DND-41 (cell line): ENCODE data around the gene GRM5.

ENCODE experiments used
- ATAC-seq: fragments of 200-7000 bp; cut with Tn5 transposase; 3 replicates; pipeline ENCODE4 v1.9.1; 2021; ENCODE audit warnings: low read depth; ENCODE audit not compliant: insufficient read depth
- DNase-seq: peaks from one replicate; pipeline ENCODE4 v3.0.0-alpha.2; 2020
- H2AFZ ChIP-seq: 2 replicates; pipeline ENCODE4 v1.6.0; 2012; ENCODE audit warnings: low read depth, low read length
- H3K27ac ChIP-seq: 2 replicates; pipeline ENCODE4 v1.5.1; 2012; ENCODE audit warnings: low read length, inconsistent platforms
- H3K27me3 ChIP-seq: fragments of 200-600 bp; sonication (generic); 2 replicates; pipeline ENCODE4 v1.6.0; 2012; ENCODE audit warnings: low read length, mild to moderate bottlenecking, inconsistent platforms; ENCODE audit not compliant: insufficient read depth, poor library complexity
- H3K36me3 ChIP-seq: 2 replicates; pipeline ENCODE4 v1.5.1; 2012; ENCODE audit warnings: low read length, inconsistent platforms; ENCODE audit not compliant: insufficient read depth
- H3K4me1 ChIP-seq: 2 replicates; pipeline ENCODE4 v1.5.1; 2012; ENCODE audit warnings: mild to moderate bottlenecking, low read length; ENCODE audit not compliant: insufficient read depth
- H3K4me2 ChIP-seq: 2 replicates; pipeline ENCODE4 v1.6.0; 2012; ENCODE audit warnings: mild to moderate bottlenecking, moderate library complexity, low read length, inconsistent platforms; ENCODE audit not compliant: insufficient read depth
- H3K4me3 ChIP-seq, 2 experiments: fragments of 200-600 bp in 1 of 2; shearing (Covaris generic) in 1 of 2; 2 replicates each; pipeline ENCODE4 v1.5.1; 2012 to 2016; ENCODE audit warnings: inconsistent platforms in 2 of 2, low read length in 2 of 2, mild to moderate bottlenecking in 2 of 2, low read depth in 1 of 2, moderate library complexity in 1 of 2
- H3K79me2 ChIP-seq: 2 replicates; pipeline ENCODE4 v1.6.0; 2012; ENCODE audit warnings: low read length, inconsistent platforms; ENCODE audit not compliant: insufficient read depth
- H3K9ac ChIP-seq: 2 replicates; pipeline ENCODE4 v1.6.0; 2012; ENCODE audit warnings: low read depth, mild to moderate bottlenecking, inconsistent platforms, low read length, moderate library complexity
- H3K9me3 ChIP-seq: 2 replicates; pipeline ENCODE4 v1.5.1; 2012; ENCODE audit warnings: low read length, moderate library complexity, mild to moderate bottlenecking, inconsistent platforms; ENCODE audit not compliant: insufficient read depth, severe bottlenecking
- H4K20me1 ChIP-seq: 2 replicates; pipeline ENCODE4 v1.6.0; 2012; ENCODE audit warnings: low read length; ENCODE audit not compliant: insufficient read depth
- EZH2 ChIP-seq: IDR thresholded peaks from 3 replicates; pipeline ENCODE4 v1.6.1; 2012; ENCODE audit warnings: borderline replicate concordance, low read depth, mild to moderate bottlenecking, moderate library complexity, low read length, inconsistent platforms; ENCODE audit not compliant: severe bottlenecking
- TF ChIP-seq, protein P1 (sequence below): IDR thresholded peaks from 2 replicates; pipeline ENCODE4 v1.5.1; 2012; ENCODE audit warnings: borderline replicate concordance, low read length, moderate library complexity, mild to moderate bottlenecking; ENCODE audit not compliant: poor library complexity, severe bottlenecking; ENCODE audit errors: extremely low read depth

The GRM5 gene

GRCh38 chr11:88555018-88555828 is 510.6 kb downstream of the GRM5 start:
- Histone ChIP-seq H2AFZ (no peak overlapping the region), H3K4me1 (no peaks in the 10 kb centered on the region), H3K9ac (no peak overlapping the region), H3K79me2 (no peaks in the 10 kb centered on the region), H4K20me1 (no peaks in the 10 kb centered on the region), H3K36me3 (no peaks in the 10 kb centered on the region), H3K27ac (no peak overlapping the region), H3K4me3 (no peak overlapping the region), H3K27me3 (no peaks in the 10 kb centered on the region), H3K9me3 (no peaks in the 10 kb centered on the region), H3K4me2 (no peak overlapping the region)
- TF ChIP-seq, protein P1, sequence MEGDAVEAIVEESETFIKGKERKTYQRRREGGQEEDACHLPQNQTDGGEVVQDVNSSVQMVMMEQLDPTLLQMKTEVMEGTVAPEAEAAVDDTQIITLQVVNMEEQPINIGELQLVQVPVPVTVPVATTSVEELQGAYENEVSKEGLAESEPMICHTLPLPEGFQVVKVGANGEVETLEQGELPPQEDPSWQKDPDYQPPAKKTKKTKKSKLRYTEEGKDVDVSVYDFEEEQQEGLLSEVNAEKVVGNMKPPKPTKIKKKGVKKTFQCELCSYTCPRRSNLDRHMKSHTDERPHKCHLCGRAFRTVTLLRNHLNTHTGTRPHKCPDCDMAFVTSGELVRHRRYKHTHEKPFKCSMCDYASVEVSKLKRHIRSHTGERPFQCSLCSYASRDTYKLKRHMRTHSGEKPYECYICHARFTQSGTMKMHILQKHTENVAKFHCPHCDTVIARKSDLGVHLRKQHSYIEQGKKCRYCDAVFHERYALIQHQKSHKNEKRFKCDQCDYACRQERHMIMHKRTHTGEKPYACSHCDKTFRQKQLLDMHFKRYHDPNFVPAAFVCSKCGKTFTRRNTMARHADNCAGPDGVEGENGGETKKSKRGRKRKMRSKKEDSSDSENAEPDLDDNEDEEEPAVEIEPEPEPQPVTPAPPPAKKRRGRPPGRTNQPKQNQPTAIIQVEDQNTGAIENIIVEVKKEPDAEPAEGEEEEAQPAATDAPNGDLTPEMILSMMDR = no peak
- no peak for TF ChIP-seq EZH2
- ATAC-seq (no peak), DNase-seq (no peak)

DNA sequence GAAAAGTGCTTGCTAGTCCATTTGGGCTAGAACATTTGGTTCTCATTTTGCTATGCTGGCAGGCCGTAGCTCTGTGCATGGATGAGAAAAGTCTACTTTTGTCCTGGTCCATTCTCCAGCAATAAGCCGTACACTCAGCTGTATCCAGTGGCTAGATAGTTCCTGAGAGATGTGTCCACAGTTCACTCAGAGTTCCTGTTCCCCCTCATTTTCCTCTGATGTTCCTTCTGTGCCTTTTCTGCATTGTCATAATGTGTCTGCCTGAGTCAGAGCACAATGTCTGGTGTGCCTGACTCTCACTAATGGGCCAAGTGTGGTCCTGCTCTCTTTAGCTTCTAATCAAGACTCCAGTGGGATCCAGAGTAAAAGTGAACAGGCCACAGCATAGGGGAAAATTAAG is 512.6 kb downstream of the GRM5 start:
- no peak overlapping the region for H3K27ac ChIP-seq
- H3K9me3 ChIP-seq = no peaks in the 10 kb centered on the region
- H3K9ac ChIP-seq = no peak overlapping the region
- no peak for TF ChIP-seq EZH2
- H3K4me1 ChIP-seq = no peaks in the 10 kb centered on the region
- no peaks in the 10 kb centered on the region for H4K20me1 ChIP-seq
- H3K4me3 ChIP-seq = no peak overlapping the region
- no peak overlapping the region for H3K4me2 ChIP-seq
- DNase-seq (no peak), ATAC-seq (no peak)
- no peak overlapping the region for H2AFZ ChIP-seq
- no peaks in the 10 kb centered on the region for H3K27me3 ChIP-seq
- H3K36me3 ChIP-seq = no peaks in the 10 kb centered on the region
- H3K79me2 ChIP-seq = no peaks in the 10 kb centered on the region

GRCh38 chr11:88552379-88553062 is 513.3 kb downstream of the GRM5 start:
- Histone ChIP-seq H3K79me2 (no peaks in the 10 kb centered on the region), H3K36me3 (no peaks in the 10 kb centered on the region), H3K4me2 (no peak overlapping the region), H3K27ac (no peak overlapping the region), H3K9me3 (no peaks in the 10 kb centered on the region), H3K4me3 (no peak overlapping the region), H3K4me1 (no peaks in the 10 kb centered on the region), H3K9ac (no peak overlapping the region), H2AFZ (no peak overlapping the region), H3K27me3 (no peaks in the 10 kb centered on the region), H4K20me1 (no peaks in the 10 kb centered on the region)
- peak; percentile 73 for DNase-seq
- ATAC-seq = peak; percentile 98
- TF ChIP-seq, protein P1 = peak; percentile 83
- TF ChIP-seq EZH2 = no peak

- Histone ChIP-seq H2AFZ (no peak overlapping the region), H3K36me3 (no peaks in the 10 kb centered on the region), H3K4me2 (no peak overlapping the region), H3K27ac (no peak overlapping the region), H3K27me3 (no peaks in the 10 kb centered on the region), H4K20me1 (no peaks in the 10 kb centered on the region), H3K79me2 (no peaks in the 10 kb centered on the region), H3K9ac (no peak overlapping the region), H3K4me1 (no peaks in the 10 kb centered on the region), H3K9me3 (no peaks in the 10 kb centered on the region), H3K4me3 (no peak overlapping the region)
- no peak for TF ChIP-seq EZH2
- TF ChIP-seq, protein P1 = no peak
- peak; percentile 10; the same call in 1 of the 3 replicates for ATAC-seq
- DNase-seq = no peak
Measured at GRCh38 chr11:88544656-88545280, 521.0 kb downstream of the GRM5 start.
